A172 (cell line): ENCODE results near the gene RHBDD2. TPM values are rescaled to one million over a fixed set of nuclear protein-coding genes. Genes with fewer than 3 reads are reported as not detected.
"Not testable (repeated sequence)": the region's sequence is repeated elsewhere in the genome, so short reads cannot be mapped to it uniquely, and the experiment has no call there.

Experiments used
- DNase-seq: peaks from one replicate; pipeline ENCODE4 v3.0.0-alpha.2; 2015; ENCODE audit warnings: low spot score
- total RNA-seq: library from RNA; depleted of rRNA; stranded (reverse); fragments of >200 nt; shearing (Covaris generic); gene quantifications from 2 replicates; pipeline ENCODE4 v1.2.3, GENCODE V29; 2014

Gene RHBDD2
- total RNA-seq, 1 experiment from 2014 or later = 57.2 TPM

GRCh38 chr7:75866489-75867389, 12.1 kb upstream of the RHBDD2 start:
- peak; percentile 73 for DNase-seq

GRCh38 chr7:75867390-75867717, 11.5 kb upstream of the RHBDD2 start:
- DNase-seq = no peak

GRCh38 chr7:75868153-75868552, 10.7 kb upstream of the RHBDD2 start:
- DNase-seq = no peak

- peak; percentile 55 for DNase-seq
Observed at GRCh38 chr7:75869776-75870379, 9.0 kb upstream of the RHBDD2 start.

GRCh38 chr7:75870557-75871161, 8.2 kb upstream of the RHBDD2 start:
- DNase-seq = no peak

GRCh38 chr7:75872073-75872782, 6.6 kb upstream of the RHBDD2 start:
- peak; percentile 79 for DNase-seq

- not testable (repeated sequence) for DNase-seq
Observed at GRCh38 chr7:75874180-75874579, 4.7 kb upstream of the RHBDD2 start.

- DNase-seq = no peak
Observed at GRCh38 chr7:75875113-75876080, 3.4 kb upstream of the RHBDD2 start.

GRCh38 chr7:75876126-75876881, 2.5 kb upstream of the RHBDD2 start:
- no peak for DNase-seq

GRCh38 chr7:75878312-75878768, 494 bp upstream of the RHBDD2 start:
- DNase-seq = no peak

- DNase-seq = peak; percentile 47
Observed at GRCh38 chr7:75879771-75880184, 944 bp downstream of the RHBDD2 start.

GRCh38 chr7:75880242-75880641, 1.4 kb downstream of the RHBDD2 start:
- no peak for DNase-seq

- no peak for DNase-seq
Observed at GRCh38 chr7:75881436-75882095, 2.7 kb downstream of the RHBDD2 start.

- DNase-seq = not testable (repeated sequence)
Observed at GRCh38 chr7:75883265-75883824, 4.5 kb downstream of the RHBDD2 start.

- DNase-seq = no peak
Observed at GRCh38 chr7:75884476-75884875, 5.6 kb downstream of the RHBDD2 start.

GRCh38 chr7:75885036-75885435, 6.2 kb downstream of the RHBDD2 start:
- DNase-seq = no peak

GRCh38 chr7:75887669-75888369, 9.0 kb downstream of the RHBDD2 start:
- DNase-seq = no peak

GRCh38 chr7:75888464-75889222, 9.8 kb downstream of the RHBDD2 start:
- no peak for DNase-seq
